KOPT-K1 (cell line): ENCODE data around the gene L1CAM.

Experiments
- H3K27ac ChIP-seq: fragments of 200-600 bp; sonication (generic); 2 replicates; pipeline ENCODE4 v1.5.1; 2016; ENCODE audit warnings: antibody characterized with exemption, mild to moderate bottlenecking, low read depth, low read length; ENCODE audit not compliant: poor library complexity, severe bottlenecking
- H3K36me3 ChIP-seq: fragments of 200-600 bp; sonication (generic); 2 replicates; pipeline ENCODE4 v1.5.1; 2017; ENCODE audit warnings: antibody characterized with exemption, mild to moderate bottlenecking, low read length, moderate library complexity; ENCODE audit not compliant: insufficient read depth
- H3K9me3 ChIP-seq: fragments of 200-600 bp; sonication (generic); 2 replicates; pipeline ENCODE4 v1.5.1; 2017; ENCODE audit warnings: antibody characterized with exemption, low read length, mild to moderate bottlenecking; ENCODE audit not compliant: insufficient read depth, poor library complexity, severe bottlenecking

L1CAM gene

DNA sequence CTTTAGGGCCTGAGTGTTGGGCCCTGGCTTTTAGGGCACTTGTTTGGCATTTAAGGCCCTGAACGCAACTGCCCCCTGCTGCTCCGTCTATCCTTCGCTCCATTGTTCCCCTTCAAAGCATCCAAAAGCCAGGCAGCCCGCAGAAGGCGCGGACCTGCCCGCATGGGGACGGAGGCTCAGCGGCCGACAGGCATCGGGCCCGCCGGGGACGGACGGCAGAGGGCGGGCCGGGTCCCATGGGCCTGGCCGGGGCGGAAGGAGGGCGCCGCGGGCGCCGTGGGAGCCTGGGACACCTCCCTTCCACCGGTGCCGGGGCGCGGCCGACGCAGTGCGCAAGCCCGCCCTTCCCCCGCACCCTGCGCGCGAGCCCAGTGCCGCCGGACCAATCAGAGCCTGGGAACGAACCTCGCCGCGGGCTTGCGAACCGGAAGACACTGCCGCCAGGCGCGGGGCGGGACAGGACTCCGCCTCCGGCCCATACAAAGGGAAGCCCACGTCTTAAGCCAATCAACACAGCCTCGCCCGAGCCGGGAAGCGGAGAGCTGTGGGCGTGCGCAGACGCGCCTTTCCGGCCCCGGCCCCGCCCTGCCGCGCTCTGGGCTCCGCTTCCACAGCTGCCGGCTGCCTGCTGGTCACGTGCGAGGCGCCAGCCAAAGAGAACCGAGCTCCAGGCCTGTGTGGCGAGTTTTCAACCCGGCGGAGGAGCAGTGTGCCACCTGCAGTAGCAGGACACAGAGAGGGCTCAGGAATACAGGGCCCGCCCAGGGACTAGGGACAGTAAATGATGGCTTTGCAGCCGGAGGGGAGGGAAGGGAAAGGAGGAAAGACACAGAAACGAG lies 42.2 kb upstream of the L1CAM start:
- Histone ChIP-seq H3K27ac (peak overlapping the region; percentile 100), H3K9me3 (no peaks in the 10 kb centered on the region), H3K36me3 (peaks cover 38% of the 10 kb centered on the region)

- Histone ChIP-seq H3K9me3 (no peaks in the 10 kb centered on the region), H3K27ac (peak overlapping the region; percentile 100), H3K36me3 (peaks cover 32% of the 10 kb centered on the region)
These were observed 41.6 kb upstream of the L1CAM start for GRCh38 chrX:153927672-153927921.

GRCh38 chrX:153926858-153927671 lies 41.1 kb upstream of the L1CAM start:
- Histone ChIP-seq H3K27ac (peak overlapping the region; percentile 100), H3K36me3 (peaks cover 27% of the 10 kb centered on the region), H3K9me3 (no peaks in the 10 kb centered on the region)

- Histone ChIP-seq H3K27ac (peak overlapping the region; percentile 100), H3K36me3 (peaks cover 24% of the 10 kb centered on the region), H3K9me3 (no peaks in the 10 kb centered on the region)
These were observed 40.5 kb upstream of the L1CAM start for GRCh38 chrX:153926552-153926857.

- H3K36me3 ChIP-seq: peaks cover 24% of the 10 kb centered on the region
- peak within 1 kb of the TSS; percentile 100 for H3K27ac ChIP-seq
- no peaks in the 10 kb centered on the region for H3K9me3 ChIP-seq
These were observed 40.0 kb upstream of the L1CAM start, which contains the start of gene ARHGAP4 for GRCh38 chrX:153925739-153926551. TSS of gene ARHGAP4 (minus strand) at chrX:153926264. CDS start at chrX:153926202, 62 bp downstream.

GRCh38 chrX:153925387-153925738 lies 39.4 kb upstream of the L1CAM start:
- Histone ChIP-seq H3K27ac (peak overlapping the region; percentile 100), H3K9me3 (no peaks in the 10 kb centered on the region), H3K36me3 (peaks cover 26% of the 10 kb centered on the region)

DNA sequence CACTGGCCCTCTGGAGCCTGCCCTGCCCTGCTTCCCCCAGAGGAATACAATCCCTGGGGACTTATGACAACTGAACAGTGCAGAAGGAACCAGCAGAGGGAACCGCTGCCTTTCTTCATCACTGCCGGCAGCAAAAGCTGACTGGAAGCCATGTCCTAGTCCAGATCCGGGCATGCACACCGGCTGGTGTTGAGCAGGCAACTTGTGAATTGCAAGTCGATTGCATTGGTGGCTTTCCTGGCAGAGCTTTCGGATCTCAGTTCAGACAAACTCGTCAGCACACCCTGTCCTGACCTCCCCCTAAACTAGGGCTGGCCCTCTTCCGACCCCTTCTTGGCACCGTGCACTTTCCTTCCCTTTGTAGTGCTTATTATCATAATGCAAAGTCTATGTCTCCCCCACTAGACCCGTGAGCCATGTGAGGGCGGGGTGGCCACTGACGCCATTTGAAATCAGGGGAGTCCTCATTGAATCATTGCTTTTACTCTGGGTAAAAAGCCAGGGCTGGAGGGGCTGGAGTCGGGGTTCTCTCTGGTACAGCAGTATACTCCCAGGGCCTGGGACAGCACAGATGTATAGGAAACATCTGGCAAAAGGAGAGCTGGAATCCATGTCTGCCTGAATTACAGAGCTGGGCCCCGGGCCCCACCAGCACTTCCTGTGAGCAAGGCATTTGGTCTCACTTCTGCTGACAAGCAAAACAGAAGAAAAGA lies 38.3 kb upstream of the L1CAM start:
- H3K9me3 ChIP-seq: no peaks in the 10 kb centered on the region
- peaks cover 26% of the 10 kb centered on the region for H3K36me3 ChIP-seq
- peak overlapping the region; percentile 100 for H3K27ac ChIP-seq

DNA sequence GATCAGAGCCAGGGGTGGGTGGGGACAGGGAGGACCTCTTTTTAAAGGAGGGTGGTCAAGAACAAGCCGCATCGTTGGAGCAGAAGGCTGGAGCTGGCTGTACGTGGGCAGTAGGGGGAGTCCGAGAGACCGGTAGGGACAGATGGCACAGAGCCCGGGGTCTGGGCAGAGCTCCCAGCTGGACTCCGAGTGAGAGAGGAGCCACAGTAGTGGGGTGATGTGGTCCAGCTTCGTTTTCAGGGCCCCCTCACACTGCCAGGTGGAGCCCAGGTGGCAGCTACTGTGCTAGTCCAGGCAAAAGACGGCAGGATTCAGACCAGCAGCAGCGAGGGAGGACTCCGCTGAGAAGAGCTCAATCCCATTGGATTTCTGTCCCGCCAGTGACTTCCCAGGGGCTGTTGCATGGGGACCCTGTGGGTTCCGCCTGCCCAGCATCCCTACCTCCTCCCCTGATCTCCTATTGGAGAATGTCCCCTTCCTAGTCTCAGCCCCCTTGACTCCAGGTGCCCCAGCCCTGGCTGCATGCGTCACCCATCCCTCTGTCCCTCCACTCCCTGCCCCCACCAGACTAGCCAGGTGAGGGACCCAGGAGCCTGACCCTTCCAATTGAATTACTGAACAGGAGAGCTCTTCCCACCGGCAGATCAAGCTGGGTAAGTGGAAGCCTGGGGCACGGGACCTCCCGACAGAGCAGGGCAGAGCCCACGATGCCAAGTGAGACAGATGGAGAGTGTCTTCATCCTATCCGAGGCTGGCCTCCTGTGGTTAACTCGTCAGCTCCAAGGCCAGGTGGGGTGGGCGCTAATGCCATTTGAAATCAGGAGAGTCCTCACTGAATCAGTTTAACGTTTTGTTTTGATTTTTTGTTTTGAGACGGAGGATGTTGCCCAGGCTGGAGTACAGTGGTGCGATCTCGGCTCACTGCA lies 37.2 kb upstream of the L1CAM start:
- H3K27ac ChIP-seq: peak overlapping the region; percentile 100
- peaks cover 35% of the 10 kb centered on the region for H3K36me3 ChIP-seq
- no peaks in the 10 kb centered on the region for H3K9me3 ChIP-seq

GRCh38 chrX:153921511-153922446 lies 35.8 kb upstream of the L1CAM start:
- Histone ChIP-seq H3K9me3 (no peaks in the 10 kb centered on the region), H3K36me3 (peaks cover 45% of the 10 kb centered on the region), H3K27ac (peak overlapping the region; percentile 100)

- no peaks in the 10 kb centered on the region for H3K9me3 ChIP-seq
- H3K36me3 ChIP-seq: peaks cover 52% of the 10 kb centered on the region
- peak overlapping the region; percentile 100 for H3K27ac ChIP-seq
These were observed 35.1 kb upstream of the L1CAM start for GRCh38 chrX:153921070-153921469.

DNA sequence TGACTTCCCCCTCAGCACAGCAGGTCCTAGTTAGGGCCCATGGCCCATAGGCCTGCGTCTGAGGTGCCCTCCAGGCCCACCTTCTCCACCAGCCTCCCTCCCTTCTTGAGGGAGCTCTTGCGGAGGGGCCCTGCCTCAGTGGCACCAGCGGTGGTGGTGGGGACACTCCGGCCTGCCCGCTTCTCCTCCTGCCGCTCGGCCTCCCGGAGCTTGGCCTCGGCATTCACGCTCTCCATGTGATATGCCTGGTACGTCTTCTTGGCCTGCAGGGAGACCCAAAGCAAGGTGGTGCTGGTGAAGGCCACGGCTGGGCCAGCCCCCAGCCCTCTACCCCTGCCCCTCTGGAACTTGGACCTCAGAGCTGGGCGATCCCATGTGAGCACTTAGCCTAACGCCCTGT lies 34.6 kb upstream of the L1CAM start:
- peaks cover 57% of the 10 kb centered on the region for H3K36me3 ChIP-seq
- H3K27ac ChIP-seq: peak overlapping the region; percentile 100
- no peaks in the 10 kb centered on the region for H3K9me3 ChIP-seq

DNA sequence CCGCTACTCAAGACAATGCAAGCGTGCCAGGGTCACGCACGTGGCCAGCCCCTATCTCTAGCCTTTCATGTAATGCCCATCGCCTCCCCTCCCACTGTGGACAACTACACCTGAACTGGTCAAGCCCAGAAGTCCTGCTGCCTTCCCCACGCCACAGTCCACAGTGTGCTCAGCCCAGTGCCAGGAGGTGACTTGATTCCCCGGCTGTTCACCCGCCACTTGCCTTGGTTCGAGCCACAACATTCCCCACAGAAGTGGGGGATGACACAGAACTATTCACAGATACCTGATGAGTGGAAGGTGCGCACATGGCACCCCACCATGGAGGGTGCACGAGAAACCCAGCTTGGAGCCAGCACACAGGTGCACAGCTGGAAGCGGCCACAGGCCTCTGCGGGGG lies 33.3 kb upstream of the L1CAM start:
- Histone ChIP-seq H3K27ac (no peak overlapping the region), H3K9me3 (no peaks in the 10 kb centered on the region), H3K36me3 (peaks cover 69% of the 10 kb centered on the region)

DNA sequence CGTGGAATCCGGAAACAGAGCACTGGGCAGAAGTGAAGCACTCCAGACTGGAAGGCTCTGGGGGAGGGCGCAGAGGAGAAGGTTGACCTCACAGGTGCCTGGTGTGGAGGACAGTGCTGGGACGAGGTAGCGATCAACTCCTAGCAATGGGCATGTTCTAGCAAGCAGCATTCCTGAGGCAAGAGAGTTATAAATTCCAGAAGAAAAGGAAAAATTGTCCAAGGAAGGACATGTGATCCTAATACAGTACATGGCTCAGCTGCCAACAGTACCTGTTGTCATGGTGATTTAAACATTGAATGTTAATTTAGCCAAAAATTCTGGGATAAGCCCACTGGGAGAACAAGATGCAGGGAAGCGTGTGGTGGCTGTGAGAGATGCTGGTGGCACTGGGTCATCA lies 31.9 kb upstream of the L1CAM start:
- Histone ChIP-seq H3K9me3 (no peaks in the 10 kb centered on the region), H3K36me3 (peaks cover 83% of the 10 kb centered on the region), H3K27ac (no peak overlapping the region)
